DND-41 (cell line): ENCODE measurements around the gene IL17RD.

ENCODE experiments used
- ATAC-seq: fragments of 200-7000 bp; cut with Tn5 transposase; 3 replicates; pipeline ENCODE4 v1.9.1; 2021; ENCODE audit warnings: low read depth; ENCODE audit not compliant: insufficient read depth
- DNase-seq: peaks from one replicate; pipeline ENCODE4 v3.0.0-alpha.2; 2020
- H2AFZ ChIP-seq: 2 replicates; pipeline ENCODE4 v1.6.0; 2012; ENCODE audit warnings: low read depth, low read length
- H3K27ac ChIP-seq: 2 replicates; pipeline ENCODE4 v1.5.1; 2012; ENCODE audit warnings: low read length, inconsistent platforms
- H3K27me3 ChIP-seq: fragments of 200-600 bp; sonication (generic); 2 replicates; pipeline ENCODE4 v1.6.0; 2012; ENCODE audit warnings: low read length, mild to moderate bottlenecking, inconsistent platforms; ENCODE audit not compliant: insufficient read depth, poor library complexity
- H3K36me3 ChIP-seq: 2 replicates; pipeline ENCODE4 v1.5.1; 2012; ENCODE audit warnings: low read length, inconsistent platforms; ENCODE audit not compliant: insufficient read depth
- H3K4me1 ChIP-seq: 2 replicates; pipeline ENCODE4 v1.5.1; 2012; ENCODE audit warnings: mild to moderate bottlenecking, low read length; ENCODE audit not compliant: insufficient read depth
- H3K4me2 ChIP-seq: 2 replicates; pipeline ENCODE4 v1.6.0; 2012; ENCODE audit warnings: mild to moderate bottlenecking, moderate library complexity, low read length, inconsistent platforms; ENCODE audit not compliant: insufficient read depth
- H3K4me3 ChIP-seq, 2 experiments: fragments of 200-600 bp in 1 of 2; shearing (Covaris generic) in 1 of 2; 2 replicates each; pipeline ENCODE4 v1.5.1; 2012 to 2016; ENCODE audit warnings: inconsistent platforms in 2 of 2, low read length in 2 of 2, mild to moderate bottlenecking in 2 of 2, low read depth in 1 of 2, moderate library complexity in 1 of 2
- H3K79me2 ChIP-seq: 2 replicates; pipeline ENCODE4 v1.6.0; 2012; ENCODE audit warnings: low read length, inconsistent platforms; ENCODE audit not compliant: insufficient read depth
- H3K9ac ChIP-seq: 2 replicates; pipeline ENCODE4 v1.6.0; 2012; ENCODE audit warnings: low read depth, mild to moderate bottlenecking, inconsistent platforms, low read length, moderate library complexity
- H3K9me3 ChIP-seq: 2 replicates; pipeline ENCODE4 v1.5.1; 2012; ENCODE audit warnings: low read length, moderate library complexity, mild to moderate bottlenecking, inconsistent platforms; ENCODE audit not compliant: insufficient read depth, severe bottlenecking
- H4K20me1 ChIP-seq: 2 replicates; pipeline ENCODE4 v1.6.0; 2012; ENCODE audit warnings: low read length; ENCODE audit not compliant: insufficient read depth
- EZH2 ChIP-seq: IDR thresholded peaks from 3 replicates; pipeline ENCODE4 v1.6.1; 2012; ENCODE audit warnings: borderline replicate concordance, low read depth, mild to moderate bottlenecking, moderate library complexity, low read length, inconsistent platforms; ENCODE audit not compliant: severe bottlenecking
- TF ChIP-seq, protein P1 (sequence below): IDR thresholded peaks from 2 replicates; pipeline ENCODE4 v1.5.1; 2012; ENCODE audit warnings: borderline replicate concordance, low read length, moderate library complexity, mild to moderate bottlenecking; ENCODE audit not compliant: poor library complexity, severe bottlenecking; ENCODE audit errors: extremely low read depth

IL17RD gene

DNA sequence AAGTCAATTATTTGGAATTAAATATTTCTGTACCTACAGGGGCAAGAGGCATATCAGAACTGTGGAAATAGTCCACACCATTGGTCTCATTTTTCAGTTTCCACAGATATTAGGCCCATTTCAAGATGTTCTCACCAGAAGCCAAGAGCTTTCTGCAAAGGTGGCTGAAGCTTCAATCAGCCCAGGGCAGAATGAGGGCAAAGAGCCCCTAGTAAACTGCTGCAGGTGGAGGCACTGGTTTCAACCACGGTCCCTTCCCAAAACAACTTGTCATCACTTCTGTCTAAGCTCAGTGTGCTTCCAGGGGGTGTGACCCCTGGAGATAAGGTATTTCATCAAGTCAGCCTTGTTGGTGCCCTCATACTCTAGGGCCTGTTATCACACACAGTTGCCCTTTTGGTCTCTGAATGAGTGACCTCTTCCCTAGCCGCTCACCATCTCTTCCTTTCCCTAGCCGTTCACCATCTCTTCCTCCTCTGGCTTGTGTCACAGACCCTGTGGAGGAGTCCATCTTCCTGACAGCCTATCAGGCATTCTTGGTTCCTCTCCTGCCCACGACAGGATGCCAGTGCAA is 21.2 kb downstream of the IL17RD start:
- TF ChIP-seq, protein P1, sequence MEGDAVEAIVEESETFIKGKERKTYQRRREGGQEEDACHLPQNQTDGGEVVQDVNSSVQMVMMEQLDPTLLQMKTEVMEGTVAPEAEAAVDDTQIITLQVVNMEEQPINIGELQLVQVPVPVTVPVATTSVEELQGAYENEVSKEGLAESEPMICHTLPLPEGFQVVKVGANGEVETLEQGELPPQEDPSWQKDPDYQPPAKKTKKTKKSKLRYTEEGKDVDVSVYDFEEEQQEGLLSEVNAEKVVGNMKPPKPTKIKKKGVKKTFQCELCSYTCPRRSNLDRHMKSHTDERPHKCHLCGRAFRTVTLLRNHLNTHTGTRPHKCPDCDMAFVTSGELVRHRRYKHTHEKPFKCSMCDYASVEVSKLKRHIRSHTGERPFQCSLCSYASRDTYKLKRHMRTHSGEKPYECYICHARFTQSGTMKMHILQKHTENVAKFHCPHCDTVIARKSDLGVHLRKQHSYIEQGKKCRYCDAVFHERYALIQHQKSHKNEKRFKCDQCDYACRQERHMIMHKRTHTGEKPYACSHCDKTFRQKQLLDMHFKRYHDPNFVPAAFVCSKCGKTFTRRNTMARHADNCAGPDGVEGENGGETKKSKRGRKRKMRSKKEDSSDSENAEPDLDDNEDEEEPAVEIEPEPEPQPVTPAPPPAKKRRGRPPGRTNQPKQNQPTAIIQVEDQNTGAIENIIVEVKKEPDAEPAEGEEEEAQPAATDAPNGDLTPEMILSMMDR, result no peak
- TF ChIP-seq EZH2, result no peak
- Histone ChIP-seq H3K4me3 (no peak overlapping the region), H3K9me3 (no peaks in the 10 kb centered on the region), H3K9ac (no peak overlapping the region), H3K27me3 (peaks cover 26% of the 10 kb centered on the region), H2AFZ (no peak overlapping the region), H3K27ac (no peak overlapping the region), H3K79me2 (no peaks in the 10 kb centered on the region), H3K4me1 (no peaks in the 10 kb centered on the region), H3K36me3 (no peaks in the 10 kb centered on the region), H4K20me1 (no peaks in the 10 kb centered on the region), H3K4me2 (no peak overlapping the region)
- no peak for ATAC-seq
- no peak for DNase-seq

DNA sequence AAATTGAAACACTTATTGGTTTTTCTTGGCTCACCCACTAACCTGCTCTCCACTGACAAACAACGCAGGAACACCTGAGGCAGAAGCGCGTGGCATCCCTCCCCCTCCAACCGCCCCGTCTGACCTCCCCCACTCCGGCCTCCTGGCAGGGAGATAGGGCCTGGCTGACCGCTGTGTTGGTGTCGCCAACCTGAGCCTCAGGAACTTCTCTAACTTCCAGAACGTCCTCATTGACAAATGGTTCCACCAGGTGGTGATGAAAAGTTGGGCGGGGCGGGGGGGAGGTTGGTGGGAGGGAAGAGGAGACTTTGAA is 22.8 kb downstream of the IL17RD start:
- Histone ChIP-seq H3K9me3 (no peaks in the 10 kb centered on the region), H3K4me1 (no peaks in the 10 kb centered on the region), H4K20me1 (no peaks in the 10 kb centered on the region), H3K4me2 (no peak overlapping the region), H3K36me3 (no peaks in the 10 kb centered on the region), H3K27me3 (peaks cover 26% of the 10 kb centered on the region), H3K79me2 (no peaks in the 10 kb centered on the region), H3K4me3 (no peak overlapping the region), H3K27ac (no peak overlapping the region), H3K9ac (no peak overlapping the region), H2AFZ (no peak overlapping the region)
- DNase-seq, result no peak
- ATAC-seq, result no peak
- no peak for TF ChIP-seq EZH2
- TF ChIP-seq, protein P1, result no peak

DNA sequence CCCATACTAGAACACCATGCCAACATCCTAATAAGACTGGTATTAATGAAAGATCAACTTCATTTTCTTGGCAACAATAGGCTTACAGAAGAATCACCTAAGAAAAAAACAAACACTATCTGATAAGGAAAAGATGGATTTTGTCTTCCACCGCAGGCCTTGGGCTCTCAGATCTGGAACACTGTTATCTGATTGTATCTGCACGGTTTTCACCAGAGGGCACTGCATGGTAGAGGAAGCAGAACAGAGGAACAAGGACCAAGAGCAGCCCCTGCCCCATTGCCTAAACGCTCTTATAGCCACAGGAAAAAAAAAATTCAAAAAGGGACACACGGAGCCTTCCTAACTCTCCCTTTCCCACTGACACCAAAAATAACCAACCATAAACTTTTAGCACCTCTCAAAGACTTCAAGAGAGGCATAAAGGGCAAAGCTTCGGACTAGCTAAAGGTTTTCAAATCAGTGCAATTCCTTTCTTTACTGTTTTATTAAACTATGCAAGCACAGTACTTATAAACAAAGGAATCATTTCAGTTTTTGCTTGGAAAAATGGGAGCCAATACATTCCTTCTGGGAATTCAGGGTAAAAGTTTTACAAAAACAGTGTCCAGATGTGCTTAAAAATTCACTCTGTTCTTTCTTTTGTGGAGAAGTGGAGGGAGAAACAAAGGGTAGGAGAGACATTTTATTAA is 23.3 kb downstream of the IL17RD start:
- no peaks in the 10 kb centered on the region for H3K79me2 ChIP-seq
- TF ChIP-seq EZH2, result no peak
- TF ChIP-seq, protein P1, result no peak
- no peak overlapping the region for H3K4me3 ChIP-seq
- no peak overlapping the region for H2AFZ ChIP-seq
- no peak for ATAC-seq
- no peak overlapping the region for H3K9ac ChIP-seq
- no peaks in the 10 kb centered on the region for H3K4me1 ChIP-seq
- H4K20me1 ChIP-seq, result no peaks in the 10 kb centered on the region
- no peaks in the 10 kb centered on the region for H3K9me3 ChIP-seq
- DNase-seq, result no peak
- no peaks in the 10 kb centered on the region for H3K36me3 ChIP-seq
- no peak overlapping the region for H3K27ac ChIP-seq
- H3K27me3 ChIP-seq, result peaks cover 26% of the 10 kb centered on the region
- no peak overlapping the region for H3K4me2 ChIP-seq

DNA sequence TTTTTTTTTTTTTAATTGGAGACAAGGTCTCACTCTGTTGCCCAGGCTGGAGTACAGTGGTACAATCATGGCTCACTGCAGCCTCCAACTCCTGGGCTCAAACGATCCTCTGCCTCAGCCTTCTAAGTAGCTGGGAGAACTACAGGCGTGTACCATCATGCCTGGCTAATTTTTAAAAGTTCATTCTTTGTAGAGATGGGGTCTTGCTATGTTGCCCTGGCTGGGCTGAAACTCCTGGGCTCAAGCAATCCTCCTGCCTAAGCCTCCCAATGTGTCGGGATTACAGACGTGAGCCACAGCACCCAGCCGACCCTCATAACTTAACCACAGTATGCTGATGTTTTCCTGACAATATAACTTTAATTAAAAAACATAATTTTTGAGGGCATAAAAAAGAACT is 24.3 kb downstream of the IL17RD start:
- Histone ChIP-seq H3K4me1 (no peaks in the 10 kb centered on the region), H3K27ac (no peak overlapping the region), H4K20me1 (no peaks in the 10 kb centered on the region), H2AFZ (no peak overlapping the region), H3K4me3 (no peak overlapping the region), H3K9ac (no peak overlapping the region), H3K79me2 (no peaks in the 10 kb centered on the region), H3K4me2 (no peak overlapping the region), H3K27me3 (peaks cover 26% of the 10 kb centered on the region), H3K9me3 (no peaks in the 10 kb centered on the region), H3K36me3 (no peaks in the 10 kb centered on the region)
- DNase-seq (no peak), ATAC-seq (no peak)
- TF ChIP-seq, protein P1, result no peak
- TF ChIP-seq EZH2, result no peak
